ENCODE results near the gene EMX1.

GRCh38 chr2:72961853-72962468 lies 44.6 kb downstream of the EMX1 start:
- no peak for TF ChIP-seq ZNF790 (CRISPR knock-in tag; IDR thresholded peaks at IDR 0.05; ENCODE audit: borderline replicate concordance)
- no peak for TF ChIP-seq JUND (CRISPR knock-in tag; IDR thresholded peaks at IDR 0.05)
- TF ChIP-seq NFATC3 (CRISPR knock-in tag; IDR thresholded peaks at IDR 0.05): no peak
- no peak for TF ChIP-seq TMF1 (CRISPR knock-in tag; IDR thresholded peaks at IDR 0.05; ENCODE audit: low read depth)
- no peak for TF ChIP-seq ZNF777 (CRISPR knock-in tag; IDR thresholded peaks at IDR 0.05)
- TF ChIP-seq TCF12 (IDR thresholded peaks at IDR 0.05): no peak
- no peak for TF ChIP-seq TCF12 (CRISPR knock-in tag; IDR thresholded peaks at IDR 0.05)
- no peak for TF ChIP-seq ZZZ3 (CRISPR knock-in tag; IDR thresholded peaks at IDR 0.05; ENCODE audit: borderline replicate concordance)
- no peak for TF ChIP-seq ZNF589 (CRISPR knock-in tag; conservative IDR thresholded peaks at IDR 0.05)
- no peak for TF ChIP-seq REST (IDR thresholded peaks at IDR 0.05; ENCODE audit: borderline replicate concordance in 1 of 2, low read depth in 1 of 2, low read length in 2 of 2)
- no peak for TF ChIP-seq POLR2AphosphoS5 (IDR thresholded peaks at IDR 0.05; ENCODE audit: low read depth, low read length)
- no peak for TF ChIP-seq CTCF (CRISPR knock-in tag; IDR thresholded peaks at IDR 0.05)
- TF ChIP-seq ZUFSP (CRISPR knock-in tag; IDR thresholded peaks at IDR 0.05; ENCODE audit: borderline replicate concordance): no peak
- no peak for TF ChIP-seq MEIS1 (CRISPR knock-in tag; IDR thresholded peaks at IDR 0.05; ENCODE audit: borderline replicate concordance)
- no peak for TF ChIP-seq PATZ1 (CRISPR knock-in tag; IDR thresholded peaks at IDR 0.05)

Data from HepG2 (cell line).